Stimulated activated CD8-positive, alpha-beta memory T cell treated with anti-CD3 and anti-CD28 coated beads, Interleukin-12 subunit alpha, Interleukin-12 subunit beta, amount 100 ng/mL, for 24 hours (primary cell): ENCODE data around the gene EXOSC7.
"Not testable (repeated sequence)": the region's sequence is repeated elsewhere in the genome, so short reads cannot be mapped to it uniquely, and the experiment has no call there.

Experiments used
- DNase-seq: peaks from one replicate; pipeline ENCODE4 v3.0.0-alpha.2; 2020; ENCODE audit errors: extremely low read depth

EXOSC7 gene

GRCh38 chr3:44962621-44963393 lies 13.2 kb upstream of the EXOSC7 start:
- DNase-seq = no peak

DNA sequence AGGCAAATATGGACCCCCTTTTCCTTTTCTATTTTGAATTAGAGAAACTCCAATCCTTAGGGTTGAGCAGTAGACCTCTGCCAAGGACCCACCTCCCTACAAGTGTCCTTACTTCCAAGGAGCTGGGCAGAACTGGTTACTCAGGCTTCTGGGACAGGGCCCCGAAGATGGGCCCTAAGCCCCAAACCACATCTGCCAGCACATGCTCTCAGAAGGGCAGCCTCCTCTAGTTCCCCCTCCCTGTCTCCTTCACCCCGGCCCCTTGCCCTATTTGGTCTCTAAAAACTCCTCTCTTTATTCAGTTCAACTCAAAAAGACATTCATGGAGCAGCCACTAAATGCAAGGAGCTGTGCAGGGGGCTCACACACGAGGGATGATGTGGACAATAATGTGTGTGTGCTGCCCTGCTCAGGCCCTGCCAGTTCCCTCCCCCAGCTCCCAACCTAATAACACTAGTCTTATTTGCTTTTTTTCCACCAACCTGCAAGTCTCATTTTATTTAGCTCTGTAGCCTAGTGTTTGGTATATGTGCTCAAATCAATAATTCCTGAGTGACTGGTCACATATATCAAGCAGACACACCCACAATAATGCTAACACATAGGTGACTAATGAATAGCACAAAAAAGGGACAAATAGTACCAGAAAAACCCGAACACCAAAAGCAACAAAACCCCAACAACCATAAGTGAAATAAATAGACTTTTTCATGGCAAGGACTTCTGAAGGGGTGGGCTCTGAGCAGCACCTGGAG lies 12.3 kb upstream of the EXOSC7 start:
- DNase-seq = no peak

GRCh38 chr3:44965165-44965564 lies 10.9 kb upstream of the EXOSC7 start:
- DNase-seq = no peak

DNA sequence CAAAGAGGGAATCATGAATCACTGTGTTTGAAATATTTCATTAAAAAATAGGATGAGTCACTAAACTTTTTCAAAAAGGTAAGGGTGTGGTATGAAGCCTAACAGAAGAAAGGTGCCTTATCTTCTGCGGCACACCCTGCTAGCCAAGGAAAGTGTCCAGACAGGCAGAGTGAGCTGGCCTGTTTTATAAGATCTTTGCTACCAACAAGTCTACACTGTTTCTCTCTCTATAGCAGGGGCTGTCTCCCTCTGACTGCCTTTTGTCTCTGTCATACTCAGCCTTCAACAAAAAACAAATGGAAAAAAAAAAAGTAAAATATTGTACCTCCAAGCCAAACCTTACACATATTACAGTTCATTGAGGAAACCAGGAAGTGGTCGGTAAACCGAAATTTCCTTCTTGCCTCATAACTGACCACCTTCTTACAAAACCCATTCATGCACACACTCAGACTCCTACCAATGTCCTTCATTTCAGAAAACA lies 9.2 kb upstream of the EXOSC7 start:
- DNase-seq = no peak

DNA sequence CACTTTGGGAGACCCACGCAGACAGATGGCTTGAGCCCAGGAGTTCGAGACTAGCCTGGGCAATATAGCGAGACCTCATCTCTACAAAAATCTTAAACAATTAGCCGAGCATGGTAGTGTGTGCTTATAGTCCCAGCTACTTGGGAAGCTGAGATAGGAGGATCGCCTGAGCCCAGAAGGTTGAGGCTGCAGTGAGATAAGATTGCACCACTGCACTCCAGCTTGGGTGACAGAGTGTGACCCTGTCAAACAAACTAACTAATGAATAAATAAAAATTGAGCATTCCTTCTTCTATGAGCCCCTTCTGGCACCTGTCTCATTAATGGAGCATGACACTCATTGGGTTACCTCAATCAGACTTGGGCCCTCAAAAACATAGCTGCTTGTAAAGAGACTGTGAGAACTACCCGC lies 7.6 kb upstream of the EXOSC7 start:
- no peak for DNase-seq

GRCh38 chr3:44969154-44969827 lies 6.8 kb upstream of the EXOSC7 start:
- no peak for DNase-seq

DNA sequence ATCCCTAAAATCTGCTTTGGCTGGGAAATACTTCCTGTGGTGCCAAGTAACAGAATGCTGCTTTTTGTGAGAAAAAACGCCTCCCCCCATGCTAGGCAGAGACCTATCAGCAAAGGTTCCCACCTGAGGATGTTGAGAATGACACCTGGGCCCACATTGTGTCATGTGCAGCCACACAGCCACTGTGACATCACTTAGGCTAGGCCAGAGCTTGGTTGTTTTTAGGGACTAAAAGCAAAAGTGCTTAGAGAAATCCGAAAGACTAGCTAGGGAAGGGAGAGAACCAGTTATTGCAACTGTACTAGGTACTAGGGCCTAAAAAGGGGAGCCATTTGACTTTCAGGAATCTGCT lies 6.2 kb upstream of the EXOSC7 start:
- DNase-seq = no peak

DNA sequence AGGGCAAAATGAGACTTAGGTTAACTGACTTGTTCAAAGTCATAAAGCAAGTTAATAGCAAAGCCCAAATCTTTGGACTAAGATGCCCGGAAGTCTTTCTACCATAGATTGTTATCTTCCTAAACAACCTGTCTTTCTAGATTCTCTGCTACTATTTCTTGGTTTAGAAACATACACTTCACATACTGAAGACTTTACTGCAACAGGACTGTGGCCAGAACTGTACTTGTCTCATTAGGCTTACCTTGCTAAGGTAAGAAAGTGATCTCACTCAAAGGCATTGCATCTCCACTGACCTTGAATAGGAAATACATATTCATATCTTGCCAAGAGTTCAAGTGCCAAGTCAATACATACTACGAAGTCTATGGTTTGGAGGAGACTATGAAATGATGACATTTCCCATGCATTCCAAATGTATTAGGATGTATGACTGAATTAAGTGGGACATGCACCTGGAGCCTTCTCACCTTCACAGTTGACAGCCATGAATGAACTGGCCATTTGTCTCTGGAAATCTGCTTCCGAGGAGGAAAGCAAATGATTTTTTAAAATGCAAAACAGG lies 5.0 kb upstream of the EXOSC7 start:
- DNase-seq = no peak

GRCh38 chr3:44974416-44974815 lies 1.6 kb upstream of the EXOSC7 start:
- no peak for DNase-seq

GRCh38 chr3:44981220-44981619 lies 5.2 kb downstream of the EXOSC7 start:
- no peak for DNase-seq

DNA sequence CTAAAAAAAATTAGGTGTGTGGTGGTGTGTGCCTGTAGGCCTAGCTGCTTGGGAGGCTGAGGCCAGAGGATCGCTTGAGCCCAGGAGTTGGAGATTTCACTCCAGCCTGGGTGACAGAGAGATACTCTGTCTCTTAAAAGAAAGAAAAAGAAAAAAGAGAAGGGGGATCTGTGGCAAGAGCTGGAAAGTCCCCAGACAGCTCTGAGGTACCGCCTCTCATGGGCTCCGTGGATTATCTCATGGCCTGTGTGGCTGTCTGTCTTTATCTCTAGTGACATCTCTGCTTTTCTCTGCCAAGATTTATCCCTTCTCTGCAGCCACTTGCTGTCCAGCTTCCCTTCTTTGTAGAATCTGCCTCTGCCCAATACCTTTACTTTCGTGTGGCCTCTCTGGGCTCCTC lies 5.7 kb downstream of the EXOSC7 start:
- no peak for DNase-seq

DNA sequence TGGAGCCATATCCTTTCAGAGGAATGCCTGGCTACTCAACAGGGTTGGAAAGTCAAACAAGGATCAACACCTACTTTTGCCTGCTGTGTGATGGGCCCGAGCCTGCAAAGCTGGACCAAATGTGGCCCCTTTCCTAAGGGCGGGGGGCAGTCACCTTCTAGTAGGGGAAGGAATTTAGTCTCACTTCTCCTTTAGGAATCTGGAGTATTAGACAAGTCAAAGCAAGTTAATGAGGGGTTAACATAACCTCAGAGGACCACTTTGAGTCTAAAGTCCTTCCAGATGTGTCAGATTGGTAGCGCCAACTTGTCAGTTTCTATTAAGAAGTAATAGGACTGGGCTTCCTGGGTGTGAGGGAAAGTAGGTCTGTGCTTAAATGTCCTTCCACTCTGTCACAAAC lies 6.8 kb downstream of the EXOSC7 start:
- no peak for DNase-seq

GRCh38 chr3:44983484-44983941 lies 7.5 kb downstream of the EXOSC7 start:
- DNase-seq = no peak

DNA sequence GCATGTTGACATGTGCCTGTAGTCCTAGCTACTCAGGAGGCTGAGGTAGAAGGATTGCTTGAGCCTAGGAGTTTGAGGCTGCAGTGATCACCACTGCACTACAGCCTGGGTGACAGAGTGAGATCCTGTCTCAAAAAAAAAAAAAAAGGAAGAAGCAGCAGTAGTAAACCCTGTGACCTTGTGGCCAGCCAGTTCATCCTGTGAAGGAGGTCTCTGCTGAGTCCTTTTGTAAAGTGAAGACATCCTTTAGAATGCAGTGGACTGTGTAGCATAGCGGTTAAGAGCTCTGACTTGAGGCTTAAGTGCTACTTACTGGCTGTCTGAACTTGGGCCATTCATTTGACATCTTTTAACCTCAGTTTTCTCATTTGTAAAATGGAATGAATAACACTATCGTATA lies 8.3 kb downstream of the EXOSC7 start:
- DNase-seq = no peak

GRCh38 chr3:44986330-44986729 lies 10.3 kb downstream of the EXOSC7 start:
- not testable (repeated sequence) for DNase-seq

GRCh38 chr3:44987332-44987731 lies 11.3 kb downstream of the EXOSC7 start:
- DNase-seq = no peak

- no peak for DNase-seq
These were observed 12.0 kb downstream of the EXOSC7 start for GRCh38 chr3:44988073-44988472.

GRCh38 chr3:44989141-44989540 lies 13.1 kb downstream of the EXOSC7 start:
- no peak for DNase-seq

DNA sequence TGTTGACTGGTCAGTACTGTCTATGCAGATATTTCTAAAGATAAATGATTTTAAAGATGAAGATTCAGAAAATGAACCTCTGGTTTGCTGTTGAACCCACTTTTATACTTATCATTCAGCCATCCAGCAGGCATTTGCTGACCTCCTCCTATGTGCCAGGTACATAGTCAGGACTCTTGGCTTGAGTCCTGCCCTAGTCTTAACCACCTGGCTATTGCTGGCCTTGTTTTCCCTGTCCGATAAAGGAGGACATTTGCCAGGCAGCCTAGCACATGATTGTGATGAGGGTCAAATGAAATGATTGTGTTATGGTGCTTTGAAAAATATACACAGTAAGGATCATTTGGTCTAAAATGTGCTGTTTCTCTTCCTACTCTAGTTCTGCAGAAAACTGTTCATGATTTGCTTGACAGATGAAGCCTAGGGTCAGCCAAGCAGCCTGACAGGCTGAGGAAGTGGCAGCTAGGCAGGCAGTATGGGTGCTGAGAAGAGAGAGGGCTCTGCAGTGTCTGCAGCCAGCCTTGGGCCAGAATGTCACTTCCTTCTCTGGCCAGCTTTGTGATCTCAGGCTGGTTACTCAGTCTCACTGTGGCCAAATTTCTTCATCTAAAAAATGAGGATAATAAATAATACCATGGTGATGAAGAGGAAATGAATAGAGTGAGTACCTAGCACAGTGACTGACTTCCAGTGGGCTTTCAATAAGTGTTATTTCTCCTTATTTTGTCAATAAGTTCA lies 13.8 kb downstream of the EXOSC7 start:
- DNase-seq = no peak

GRCh38 chr3:44991326-44991725 lies 15.3 kb downstream of the EXOSC7 start:
- no peak for DNase-seq
